Thymus (tissue), 11 donors: ENCODE results near the gene SIGLEC6. TPM values are rescaled to one million over a fixed set of nuclear protein-coding genes. Genes with fewer than 3 reads are reported as not detected.
A peak's percentile ranks its signal among the peaks of the same experiment; 100 is the strongest.

Source experiments
- DNase-seq, 9 donors: peaks; one replicate each; pipeline ENCODE4 v3.0.0-alpha.2; 2013; ENCODE audit warnings: low spot score in 9 of 9, low read depth in 6 of 9, missing footprints in 1 of 9
- H3K27ac ChIP-seq, 2 donors: one replicate each; pipeline ENCODE4 v1.5.1; 2013; ENCODE audit warnings: control low read depth in 1 of 2, low read depth in 1 of 2, low read length in 1 of 2, mild to moderate bottlenecking in 1 of 2, moderate library complexity in 1 of 2
- H3K27me3 ChIP-seq, 2 donors: one replicate each; pipeline ENCODE4 v1.5.1; 2013; ENCODE audit warnings: low read length in 1 of 2; ENCODE audit not compliant: control insufficient read depth in 2 of 2, insufficient read depth in 1 of 2
- H3K36me3 ChIP-seq, 2 donors: one replicate each; pipeline ENCODE4 v1.5.1; 2013; ENCODE audit warnings: low read length in 1 of 2, mild to moderate bottlenecking in 1 of 2, moderate library complexity in 1 of 2; ENCODE audit not compliant: control insufficient read depth in 2 of 2, insufficient read depth in 2 of 2
- H3K4me1 ChIP-seq, 2 donors: one replicate each; pipeline ENCODE4 v1.5.1; 2013; ENCODE audit warnings: low read length in 2 of 2; ENCODE audit not compliant: control insufficient read depth in 2 of 2, insufficient read depth in 2 of 2
- H3K4me3 ChIP-seq, 2 donors: one replicate each; pipeline ENCODE4 v1.5.1; 2013; ENCODE audit warnings: low read length in 2 of 2, control low read depth in 1 of 2, mild to moderate bottlenecking in 1 of 2
- H3K9me3 ChIP-seq, 2 donors: one replicate each; pipeline ENCODE4 v1.5.1; 2013; ENCODE audit warnings: low read length in 1 of 2, mild to moderate bottlenecking in 1 of 2; ENCODE audit not compliant: control insufficient read depth in 2 of 2, insufficient read depth in 1 of 2
- WGBS: extraction: QIAGEN DNeasy Blood & Tissue Kit; methylation state at CpG from one replicate; pipeline ENCODE4 v1.1.7; 2013; 5-methylcytosine and 5-hydroxymethylcytosine counted together
- polyA plus RNA-seq: library from polyadenylated mRNA; stranded (reverse); fragments of 200-250 nt; gene quantifications from one replicate; pipeline ENCODE4 v1.2.3, GENCODE V29; 2013
- total RNA-seq: library from RNA; stranded (reverse); fragments of 120-200 nt; gene quantifications from one replicate; pipeline ENCODE4 v1.2.4, GENCODE V29; 2013
- donor health status: healthy.

Gene SIGLEC6
- total and polyA plus RNA-seq, 2 donors = 0.27 to 0.28 TPM

DNA sequence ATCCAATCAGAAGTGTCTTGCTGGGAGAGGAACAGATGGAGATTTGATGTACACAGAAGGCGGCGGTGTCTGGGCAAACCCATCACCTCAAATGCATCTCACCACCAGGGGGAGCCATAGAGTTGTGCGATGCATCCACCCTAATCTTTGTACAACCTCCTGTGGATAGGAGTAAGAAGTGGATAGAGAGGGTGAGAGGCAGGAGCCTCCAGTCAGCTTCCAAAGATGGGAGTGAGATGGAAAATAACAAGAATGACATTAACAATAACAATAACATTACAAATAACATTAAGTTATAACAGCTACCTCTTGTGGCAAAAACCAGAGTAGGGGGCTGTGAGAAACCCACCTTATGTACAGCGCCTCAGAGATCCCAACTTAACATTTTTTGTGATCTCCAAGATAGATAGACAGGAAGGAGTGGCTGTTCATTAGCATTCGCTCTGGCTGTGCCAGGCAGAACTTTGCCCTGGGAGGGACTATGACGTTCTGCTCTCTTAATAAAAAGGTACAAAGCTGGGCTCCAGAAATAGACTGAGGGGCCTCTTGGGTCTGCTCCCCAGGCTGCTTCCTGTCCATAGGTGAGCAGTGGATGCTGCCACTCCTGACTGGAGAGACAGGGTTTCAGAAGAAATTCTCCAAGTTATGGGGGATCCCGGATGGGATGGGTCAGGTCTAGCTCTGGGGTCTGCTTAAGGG is 58.3 kb downstream of the SIGLEC6 start:
- 47% methylated on average over 7 of the region's 7 CpGs for WGBS
- H3K4me3 ChIP-seq = no peak overlapping the region
- no peaks in the 10 kb centered on the region for H3K27me3 ChIP-seq
- DNase-seq = peak; percentile 13 to 77 (median 53)
- H3K9me3 ChIP-seq = no peaks in the 10 kb centered on the region
- no peaks in the 10 kb centered on the region for H3K36me3 ChIP-seq
- peaks cover 0 to under 1% of the 10 kb centered on the region in 2 donors for H3K4me1 ChIP-seq
- H3K27ac ChIP-seq = no peak overlapping the region

DNA sequence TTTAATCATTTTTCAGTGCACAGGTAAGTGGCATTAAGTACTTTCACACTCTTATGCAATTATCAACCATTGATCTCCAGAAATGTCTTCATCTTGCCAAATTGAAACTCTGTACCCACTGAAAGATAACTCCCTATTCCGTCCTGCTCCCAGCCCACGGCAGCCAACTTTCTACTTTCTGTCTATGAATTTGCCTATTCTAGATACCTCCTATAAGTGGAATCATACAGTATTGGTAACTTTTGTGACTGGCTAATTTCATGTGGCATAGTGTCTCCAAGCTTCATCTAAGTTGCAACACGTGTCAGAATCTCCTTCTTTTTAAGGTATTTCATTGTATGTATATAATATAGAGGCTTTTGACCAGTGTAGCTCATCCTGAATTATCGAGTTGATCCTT is 58.9 kb downstream of the SIGLEC6 start:
- Histone ChIP-seq H3K4me1 (peaks cover 0 to 4% of the 10 kb centered on the region in 2 donors), H3K36me3 (no peaks in the 10 kb centered on the region), H3K4me3 (no peak overlapping the region), H3K27ac (no peak overlapping the region), H3K27me3 (no peaks in the 10 kb centered on the region), H3K9me3 (no peaks in the 10 kb centered on the region)
- no peak for DNase-seq
- WGBS = 51% methylated on average over 4 of the region's 4 CpGs

- WGBS = 91% methylated on average over 1 of the region's 1 CpG
- no peaks in the 10 kb centered on the region for H3K36me3 ChIP-seq
- H3K27me3 ChIP-seq = no peaks in the 10 kb centered on the region
- peaks cover 0 to 4% of the 10 kb centered on the region in 2 donors for H3K4me1 ChIP-seq
- no peak overlapping the region for H3K27ac ChIP-seq
- H3K4me3 ChIP-seq = no peak overlapping the region
- H3K9me3 ChIP-seq = no peaks in the 10 kb centered on the region
- DNase-seq = no peak
Measured at GRCh38 chr19:51471527-51471926, 59.9 kb downstream of the SIGLEC6 start.

DNA sequence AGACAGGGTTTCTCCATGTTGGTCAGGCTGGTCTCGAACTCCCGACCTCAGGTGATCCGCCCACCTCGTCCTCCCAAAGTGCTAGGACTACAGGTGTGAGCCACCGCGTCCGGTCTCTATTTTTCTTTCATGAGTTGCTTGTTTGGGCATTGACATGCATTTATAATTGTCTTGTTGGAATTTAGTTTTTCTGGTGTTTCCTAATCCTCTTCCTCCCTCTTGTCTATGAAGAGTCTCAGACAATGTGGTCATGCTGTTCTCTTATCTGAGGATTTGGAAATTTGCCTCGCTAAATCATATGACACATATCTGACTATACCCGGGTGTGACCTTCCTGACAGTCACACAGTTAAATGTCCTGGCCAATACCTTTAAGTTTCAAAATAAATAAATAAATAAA is 60.5 kb downstream of the SIGLEC6 start:
- no peak for DNase-seq
- Histone ChIP-seq H3K4me1 (peaks cover 0 to 4% of the 10 kb centered on the region in 2 donors), H3K36me3 (no peaks in the 10 kb centered on the region), H3K9me3 (no peaks in the 10 kb centered on the region), H3K4me3 (no peak overlapping the region), H3K27ac (no peak overlapping the region), H3K27me3 (no peaks in the 10 kb centered on the region)
- WGBS = 94% methylated on average over 9 of the region's 9 CpGs

GRCh38 chr19:51469629-51470028 is 61.8 kb downstream of the SIGLEC6 start:
- H3K27ac ChIP-seq = no peak overlapping the region
- H3K9me3 ChIP-seq = no peaks in the 10 kb centered on the region
- H3K4me1 ChIP-seq = peaks cover 0 to 4% of the 10 kb centered on the region in 2 donors
- H3K4me3 ChIP-seq = no peak overlapping the region
- no peak for DNase-seq
- no peaks in the 10 kb centered on the region for H3K36me3 ChIP-seq
- H3K27me3 ChIP-seq = peaks cover 0 to 3% of the 10 kb centered on the region in 2 donors
- WGBS = 88% methylated on average over 1 of the region's 1 CpG

DNA sequence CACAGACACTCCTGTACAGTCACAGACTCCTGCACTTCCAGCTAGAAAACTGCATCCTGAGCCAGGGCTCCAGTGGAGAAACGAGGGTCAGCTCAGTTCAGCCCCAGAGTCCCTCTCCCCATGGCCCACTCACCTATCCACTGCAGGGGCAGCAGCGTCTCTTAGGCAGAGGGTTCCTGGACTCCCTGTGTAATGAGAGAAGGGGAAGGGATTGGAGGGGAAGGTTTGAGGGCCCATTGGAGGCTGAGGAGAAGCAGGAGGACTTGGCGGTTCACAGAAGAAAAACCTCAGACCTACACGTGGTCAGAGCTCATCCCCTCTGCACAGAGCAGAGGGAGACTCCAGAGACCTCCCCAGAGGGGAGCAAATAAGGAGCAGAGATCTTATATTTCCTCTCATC is 62.3 kb downstream of the SIGLEC6 start:
- H3K27me3 ChIP-seq = peaks cover 0 to 4% of the 10 kb centered on the region in 2 donors
- no peaks in the 10 kb centered on the region for H3K36me3 ChIP-seq
- 49% methylated on average over 4 of the region's 4 CpGs for WGBS
- H3K4me3 ChIP-seq = no peak overlapping the region
- no peak overlapping the region for H3K27ac ChIP-seq
- H3K9me3 ChIP-seq = no peaks in the 10 kb centered on the region
- peaks cover 0 to 4% of the 10 kb centered on the region in 2 donors for H3K4me1 ChIP-seq
- no peak for DNase-seq

- Histone ChIP-seq H3K27ac (no peak overlapping the region), H3K36me3 (no peaks in the 10 kb centered on the region), H3K4me3 (no peak overlapping the region), H3K4me1 (peaks cover 0 to 4% of the 10 kb centered on the region in 2 donors), H3K9me3 (no peaks in the 10 kb centered on the region), H3K27me3 (peaks cover 0 to 6% of the 10 kb centered on the region in 2 donors)
- DNase-seq = no peak
- WGBS = 85% methylated on average over 2 of the region's 2 CpGs
Measured at GRCh38 chr19:51468545-51468920, 62.9 kb downstream of the SIGLEC6 start.

DNA sequence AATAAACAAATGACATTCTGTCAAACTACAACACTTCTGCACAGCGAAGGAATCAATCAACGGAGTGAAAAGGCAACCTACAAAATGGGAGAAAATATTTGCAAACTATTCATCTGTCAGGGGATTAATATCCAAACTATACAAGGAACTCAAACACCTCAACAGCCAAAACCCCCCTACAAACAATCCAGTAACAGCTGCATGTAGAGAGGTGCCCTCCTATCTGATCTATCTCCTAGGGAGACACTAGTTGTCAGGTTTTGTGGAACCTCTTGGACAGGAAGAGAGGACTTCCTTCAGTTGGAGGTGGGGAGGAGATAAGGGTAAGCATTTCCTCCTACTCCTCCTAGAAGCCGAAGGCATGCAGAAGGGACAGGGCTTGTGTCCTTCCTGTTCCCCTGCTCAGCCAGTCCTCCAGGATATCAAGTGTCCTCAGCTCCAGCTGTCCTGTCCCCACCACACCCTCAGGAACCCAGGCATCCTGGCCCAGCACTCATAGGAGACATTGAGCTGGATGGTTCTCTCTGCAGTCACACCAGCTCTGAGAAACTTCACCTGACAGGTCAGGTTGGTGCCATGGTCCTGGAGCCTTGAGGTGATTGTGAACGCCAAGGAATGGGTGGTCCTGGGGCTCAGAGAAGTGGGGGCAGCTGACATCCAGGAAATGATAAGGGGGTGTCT is 63.5 kb downstream of the SIGLEC6 start:
- no peak overlapping the region for H3K27ac ChIP-seq
- DNase-seq = no peak
- H3K36me3 ChIP-seq = no peaks in the 10 kb centered on the region
- no peak overlapping the region for H3K4me3 ChIP-seq
- no peaks in the 10 kb centered on the region for H3K9me3 ChIP-seq
- H3K27me3 ChIP-seq = peaks cover under 1 to 11% of the 10 kb centered on the region in 2 donors
- WGBS = 58% methylated on average over 4 of the region's 4 CpGs
- H3K4me1 ChIP-seq = peaks cover 0 to 4% of the 10 kb centered on the region in 2 donors
